ENCODE measurements around the gene CCDC40. TPM values are rescaled to one million over a fixed set of nuclear protein-coding genes. Genes with fewer than 3 reads are reported as not detected.

The CCDC40 gene
- total and polyA plus RNA-seq, 2 donors (not counting 1 experiment from before 2014, with no cell fraction given) = 0.53 to 1.5 TPM

GRCh38 chr17:80035687-80035936 lies 830 bp upstream of the CCDC40 start, which contains the start of gene TBC1D16:
TBC1D16 (minus strand) TSS chr17:80035872; CDS start chr17:80013547, 22,325 bp downstream.
- TF ChIP-seq, protein P1, sequence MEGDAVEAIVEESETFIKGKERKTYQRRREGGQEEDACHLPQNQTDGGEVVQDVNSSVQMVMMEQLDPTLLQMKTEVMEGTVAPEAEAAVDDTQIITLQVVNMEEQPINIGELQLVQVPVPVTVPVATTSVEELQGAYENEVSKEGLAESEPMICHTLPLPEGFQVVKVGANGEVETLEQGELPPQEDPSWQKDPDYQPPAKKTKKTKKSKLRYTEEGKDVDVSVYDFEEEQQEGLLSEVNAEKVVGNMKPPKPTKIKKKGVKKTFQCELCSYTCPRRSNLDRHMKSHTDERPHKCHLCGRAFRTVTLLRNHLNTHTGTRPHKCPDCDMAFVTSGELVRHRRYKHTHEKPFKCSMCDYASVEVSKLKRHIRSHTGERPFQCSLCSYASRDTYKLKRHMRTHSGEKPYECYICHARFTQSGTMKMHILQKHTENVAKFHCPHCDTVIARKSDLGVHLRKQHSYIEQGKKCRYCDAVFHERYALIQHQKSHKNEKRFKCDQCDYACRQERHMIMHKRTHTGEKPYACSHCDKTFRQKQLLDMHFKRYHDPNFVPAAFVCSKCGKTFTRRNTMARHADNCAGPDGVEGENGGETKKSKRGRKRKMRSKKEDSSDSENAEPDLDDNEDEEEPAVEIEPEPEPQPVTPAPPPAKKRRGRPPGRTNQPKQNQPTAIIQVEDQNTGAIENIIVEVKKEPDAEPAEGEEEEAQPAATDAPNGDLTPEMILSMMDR (conservative IDR thresholded peaks at IDR 0.05 in 1 of 2, IDR thresholded peaks at IDR 0.05 in 1 of 2; ENCODE audit: low read depth in 1 of 2, low read length in 2 of 2) = no peak
- no peak for TF ChIP-seq EZH2 (IDR thresholded peaks at IDR 0.05; ENCODE audit: low read length, missing control alignments)
- Histone ChIP-seq H3K4me2 (ENCODE audit: extremely low read depth, insufficient read depth, low read length) (peak within 1 kb of the TSS; percentile 91), H3K79me2 (ENCODE audit: control insufficient read depth, insufficient read depth, low read length) (peaks cover 5% of the 10 kb centered on the region), H3K4me3 (replicated peaks in 1 of 4; ENCODE audit: control extremely low read depth in 1 of 4, insufficient read depth in 1 of 4, low read depth in 3 of 4, low read length in 4 of 4) (peak within 1 kb of the TSS; percentile 56 to 83 (median 74)), H3K27ac (ENCODE audit: insufficient read depth, low read length) (peak within 1 kb of the TSS; percentile 93), H2AFZ (ENCODE audit: low read length) (peak within 1 kb of the TSS; percentile 73), H3K27me3 (ENCODE audit: control insufficient read depth, insufficient read depth, low read length) (no peaks in the 10 kb centered on the region), H3K36me3 (ENCODE audit: control insufficient read depth, insufficient read depth, low read length) (no peaks in the 10 kb centered on the region), H3K9me3 (ENCODE audit: control insufficient read depth, insufficient read depth, low read depth, low read length) (no peaks in the 10 kb centered on the region), H4K20me1 (ENCODE audit: control insufficient read depth, extremely low read depth, insufficient read depth, low read length) (no peaks in the 10 kb centered on the region), H3K9ac (ENCODE audit: insufficient read depth, low read length) (peak within 1 kb of the TSS; percentile 96), H3K4me1 (ENCODE audit: control insufficient read depth, extremely low read depth, insufficient read depth, low read length) (peaks cover 2% of the 10 kb centered on the region)
- DNase-seq (ENCODE audit: low read depth in 2 of 2) = no peak

GRCh38 chr17:80036715-80037477 lies 454 bp downstream of the CCDC40 start:
- Histone ChIP-seq H2AFZ (ENCODE audit: low read length) (peak overlapping the region; percentile 73), H3K27ac (ENCODE audit: insufficient read depth, low read length) (peak overlapping the region; percentile 93), H3K4me3 (replicated peaks in 1 of 4; ENCODE audit: control extremely low read depth in 1 of 4, insufficient read depth in 1 of 4, low read depth in 3 of 4, low read length in 4 of 4) (peak overlapping the region; percentile 46 to 79 (median 68)), H3K9ac (ENCODE audit: insufficient read depth, low read length) (peak overlapping the region; percentile 96), H3K4me1 (ENCODE audit: control insufficient read depth, extremely low read depth, insufficient read depth, low read length) (peaks cover 2% of the 10 kb centered on the region), H3K27me3 (ENCODE audit: control insufficient read depth, insufficient read depth, low read length) (no peaks in the 10 kb centered on the region), H3K4me2 (ENCODE audit: extremely low read depth, insufficient read depth, low read length) (peak overlapping the region; percentile 91), H4K20me1 (ENCODE audit: control insufficient read depth, extremely low read depth, insufficient read depth, low read length) (no peaks in the 10 kb centered on the region), H3K9me3 (ENCODE audit: control insufficient read depth, insufficient read depth, low read depth, low read length) (no peaks in the 10 kb centered on the region), H3K36me3 (ENCODE audit: control insufficient read depth, insufficient read depth, low read length) (no peaks in the 10 kb centered on the region), H3K79me2 (ENCODE audit: control insufficient read depth, insufficient read depth, low read length) (peaks cover 2% of the 10 kb centered on the region)
- DNase-seq (ENCODE audit: low read depth in 2 of 2) = peak; percentile 23 to 47
- TF ChIP-seq EZH2 (IDR thresholded peaks at IDR 0.05; ENCODE audit: low read length, missing control alignments) = no peak
- TF ChIP-seq, protein P1 (conservative IDR thresholded peaks at IDR 0.05 in 1 of 2, IDR thresholded peaks at IDR 0.05 in 1 of 2; ENCODE audit: low read depth in 1 of 2, low read length in 2 of 2) = no peak

GRCh38 chr17:80043963-80044362 lies 7.5 kb downstream of the CCDC40 start:
- H3K27me3 ChIP-seq (ENCODE audit: control insufficient read depth, insufficient read depth, low read length) = no peaks in the 10 kb centered on the region
- H3K9me3 ChIP-seq (ENCODE audit: control insufficient read depth, insufficient read depth, low read depth, low read length) = no peaks in the 10 kb centered on the region
- H2AFZ ChIP-seq (ENCODE audit: low read length) = no peak overlapping the region
- no peak overlapping the region for H3K9ac ChIP-seq (ENCODE audit: insufficient read depth, low read length)
- H3K79me2 ChIP-seq (ENCODE audit: control insufficient read depth, insufficient read depth, low read length) = no peaks in the 10 kb centered on the region
- H3K4me3 ChIP-seq (replicated peaks in 1 of 4; ENCODE audit: control extremely low read depth in 1 of 4, insufficient read depth in 1 of 4, low read depth in 3 of 4, low read length in 4 of 4) = no peak overlapping the region
- H3K4me2 ChIP-seq (ENCODE audit: extremely low read depth, insufficient read depth, low read length) = no peak overlapping the region
- TF ChIP-seq EZH2 (IDR thresholded peaks at IDR 0.05; ENCODE audit: low read length, missing control alignments) = no peak
- TF ChIP-seq, protein P1 (conservative IDR thresholded peaks at IDR 0.05 in 1 of 2, IDR thresholded peaks at IDR 0.05 in 1 of 2; ENCODE audit: low read depth in 1 of 2, low read length in 2 of 2) = no peak
- H3K27ac ChIP-seq (ENCODE audit: insufficient read depth, low read length) = no peak overlapping the region
- no peaks in the 10 kb centered on the region for H4K20me1 ChIP-seq (ENCODE audit: control insufficient read depth, extremely low read depth, insufficient read depth, low read length)
- no peaks in the 10 kb centered on the region for H3K4me1 ChIP-seq (ENCODE audit: control insufficient read depth, extremely low read depth, insufficient read depth, low read length)
- no peaks in the 10 kb centered on the region for H3K36me3 ChIP-seq (ENCODE audit: control insufficient read depth, insufficient read depth, low read length)
- DNase-seq (ENCODE audit: low read depth in 2 of 2) = no peak

All from fibroblast of lung (primary cell).